HT1080 (cell line): Measurements from ENCODE around the gene EMP2. TPM values are rescaled to one million over a fixed set of nuclear protein-coding genes. Genes with fewer than 3 reads are reported as not detected.
"Not testable (repeated sequence)": the region's sequence is repeated elsewhere in the genome, so short reads cannot be mapped to it uniquely, and the experiment has no call there.

Experiments used
- DNase-seq: peaks from one replicate; pipeline ENCODE4 v3.0.0-alpha.2; 2015; ENCODE audit warnings: low read depth
- total RNA-seq: library from RNA; depleted of rRNA; stranded (reverse); fragments of >200 nt; shearing (Covaris generic); gene quantifications from 2 replicates; pipeline ENCODE4 v1.2.3, GENCODE V29; 2014

The EMP2 gene
- total RNA-seq, 1 experiment from 2014 or later: 12.3 TPM

DNA sequence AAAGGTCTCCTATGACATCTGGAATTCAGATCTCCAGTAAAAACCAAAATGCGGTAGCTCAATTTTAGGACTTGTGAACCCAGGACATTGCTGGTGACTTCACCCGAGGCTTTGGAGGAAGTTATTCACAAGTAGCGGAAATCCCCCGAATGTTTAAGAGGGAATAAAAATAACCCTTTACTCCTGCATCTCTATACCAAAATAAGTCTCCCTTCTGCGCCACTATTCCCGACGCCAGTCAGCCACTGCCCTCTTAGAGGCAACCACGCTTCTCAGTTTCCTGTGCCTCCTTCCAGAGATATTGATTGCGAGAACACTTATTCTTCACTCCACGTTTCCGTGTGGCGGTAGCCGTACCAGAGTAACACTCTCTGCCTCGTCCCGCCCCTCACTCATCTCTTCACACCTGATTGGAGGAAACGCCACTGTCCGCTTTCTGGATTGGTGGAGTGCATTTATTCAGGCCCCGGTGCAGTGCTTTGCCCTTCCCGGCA, 27.4 kb downstream of the EMP2 start:
- DNase-seq: no peak

DNA sequence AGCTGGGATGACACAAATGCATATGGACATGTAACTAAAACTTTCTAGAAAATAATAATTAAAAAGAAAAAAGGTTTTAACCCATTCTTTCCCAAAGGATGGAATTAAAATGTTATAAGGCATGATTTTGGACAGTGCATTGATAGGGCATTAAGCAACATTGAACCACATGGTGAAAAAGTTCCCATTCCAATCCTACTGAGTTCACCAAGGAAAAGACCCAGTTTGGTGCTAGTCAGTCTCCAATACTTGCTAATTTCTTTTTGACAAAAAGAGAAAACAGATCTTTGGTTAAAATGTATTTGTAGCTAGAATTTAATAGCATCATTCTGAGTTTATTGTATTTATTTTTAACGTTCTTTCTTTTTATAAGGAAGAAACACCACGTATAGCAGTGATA, 28.1 kb downstream of the EMP2 start:
- DNase-seq: no peak

DNA sequence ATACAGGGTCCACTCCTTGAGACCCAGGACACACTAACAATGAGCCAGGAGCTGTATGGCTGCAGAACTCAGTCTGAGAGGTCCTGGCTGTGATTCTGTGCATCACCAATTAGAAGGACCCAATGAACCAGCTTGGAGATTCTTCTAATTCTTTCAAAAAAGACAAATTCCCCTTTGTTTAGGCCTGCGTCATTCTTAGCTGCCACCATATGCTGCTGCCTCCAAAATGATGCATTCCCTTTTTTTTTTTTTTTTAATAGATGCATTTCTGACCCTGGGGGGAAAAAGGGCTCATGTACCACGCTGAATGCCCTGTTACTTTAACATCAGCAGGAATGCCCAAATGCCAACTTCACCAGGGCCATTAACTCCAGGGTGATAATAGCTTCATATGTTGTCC, 28.5 kb downstream of the EMP2 start:
- no peak for DNase-seq

DNA sequence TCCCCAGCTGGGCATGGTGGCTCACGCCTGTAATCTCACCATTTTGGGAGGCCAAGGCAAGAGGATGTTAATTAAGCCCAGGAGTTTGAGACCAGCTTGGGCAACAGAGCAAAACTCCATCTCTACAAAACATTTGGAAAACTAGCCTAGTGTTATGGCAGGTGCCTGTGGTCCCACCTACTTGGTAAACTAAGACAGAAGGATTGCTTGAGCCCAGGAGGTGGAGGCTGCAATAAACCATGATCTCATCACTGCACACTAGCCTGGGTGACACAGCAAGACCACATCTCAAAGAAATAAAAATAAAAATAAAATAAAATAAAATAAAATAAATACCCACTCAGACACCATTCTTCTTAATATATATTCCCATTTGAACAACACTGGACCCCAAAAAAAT, 32.0 kb downstream of the EMP2 start:
- DNase-seq: no peak

DNA sequence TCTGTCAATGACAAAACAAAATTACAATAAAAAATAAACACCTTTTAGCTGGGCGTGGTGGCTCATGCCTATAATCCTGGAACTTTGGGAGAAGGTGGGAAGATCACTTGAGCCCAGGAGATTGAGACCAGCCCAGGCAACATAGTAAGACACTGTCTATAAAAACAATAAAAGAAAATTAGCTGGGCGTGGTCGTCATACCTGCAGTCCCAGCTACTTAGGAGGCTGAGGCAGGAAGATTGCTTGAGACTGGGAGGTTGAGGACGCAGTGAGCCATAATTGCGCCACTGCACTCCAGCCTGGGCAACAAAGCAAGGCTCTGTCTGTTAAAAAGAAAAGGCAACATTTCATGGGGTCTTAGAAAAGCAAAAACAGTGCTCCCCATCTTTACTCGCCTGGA, 32.7 kb downstream of the EMP2 start:
- no peak for DNase-seq

- no peak for DNase-seq
Observed at GRCh38 chr16:10543231-10543977, 37.0 kb downstream of the EMP2 start.

GRCh38 chr16:10541366-10541765, 39.0 kb downstream of the EMP2 start:
- DNase-seq: no peak

DNA sequence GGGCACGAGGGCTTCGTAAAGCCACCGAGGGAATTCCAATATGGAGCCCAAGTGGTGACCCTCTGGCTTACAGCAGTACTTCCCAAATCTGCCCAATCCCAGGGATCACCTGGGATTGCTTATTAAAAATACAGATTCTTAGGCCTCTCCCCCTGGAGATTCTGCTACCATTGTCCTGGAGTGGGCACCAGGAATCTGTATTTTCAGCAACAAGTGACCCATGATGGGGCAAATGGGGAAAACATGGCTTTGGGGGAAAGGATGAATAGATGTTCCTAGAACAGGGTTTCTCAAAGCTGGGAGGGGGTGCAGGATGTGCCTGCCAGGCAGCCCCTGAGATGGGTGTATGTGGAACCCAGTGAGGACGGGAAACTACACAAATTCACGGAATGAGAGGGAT, 40.6 kb downstream of the EMP2 start:
- no peak for DNase-seq

DNA sequence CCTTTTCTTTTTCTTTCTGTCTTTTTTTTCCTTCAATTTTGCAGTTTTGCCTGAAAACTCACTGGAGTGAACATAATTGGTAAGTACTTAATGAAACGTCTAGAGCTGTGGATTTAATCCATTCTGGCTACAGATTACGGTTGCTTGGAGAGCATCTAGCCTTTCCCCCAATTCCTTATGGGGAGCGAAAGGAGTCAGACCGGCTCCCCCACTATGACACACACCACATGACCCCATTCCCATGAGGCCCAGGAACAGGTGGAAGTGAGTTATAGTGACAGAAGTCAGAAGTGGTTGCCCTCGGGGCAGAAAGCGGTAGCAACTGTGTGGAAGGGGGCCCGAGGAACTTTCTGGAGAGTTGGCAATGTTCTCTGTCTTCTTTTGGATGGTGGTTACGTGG, 41.2 kb downstream of the EMP2 start:
- DNase-seq: no peak

DNA sequence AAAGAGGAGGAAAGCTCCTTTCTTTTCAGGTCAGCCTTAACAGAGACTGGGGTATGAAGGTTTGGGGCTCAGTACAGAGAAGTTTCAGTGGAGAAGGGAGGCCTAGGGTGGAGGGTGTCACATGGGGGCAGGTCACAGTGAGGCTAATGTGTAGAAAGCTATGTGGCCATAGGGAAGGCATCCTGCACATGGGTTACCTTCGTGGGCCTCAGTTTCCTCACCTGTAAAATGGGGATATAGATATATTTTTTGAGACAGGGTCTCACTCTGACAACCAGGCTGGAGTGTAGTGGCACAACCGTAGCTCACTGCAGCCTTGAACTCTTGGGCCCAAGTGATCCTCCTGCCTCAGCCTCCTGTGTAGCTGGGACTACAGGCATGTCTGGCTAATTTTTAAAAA, 41.8 kb downstream of the EMP2 start:
- DNase-seq: no peak

GRCh38 chr16:10537946-10538345, 42.5 kb downstream of the EMP2 start:
- DNase-seq: no peak

DNA sequence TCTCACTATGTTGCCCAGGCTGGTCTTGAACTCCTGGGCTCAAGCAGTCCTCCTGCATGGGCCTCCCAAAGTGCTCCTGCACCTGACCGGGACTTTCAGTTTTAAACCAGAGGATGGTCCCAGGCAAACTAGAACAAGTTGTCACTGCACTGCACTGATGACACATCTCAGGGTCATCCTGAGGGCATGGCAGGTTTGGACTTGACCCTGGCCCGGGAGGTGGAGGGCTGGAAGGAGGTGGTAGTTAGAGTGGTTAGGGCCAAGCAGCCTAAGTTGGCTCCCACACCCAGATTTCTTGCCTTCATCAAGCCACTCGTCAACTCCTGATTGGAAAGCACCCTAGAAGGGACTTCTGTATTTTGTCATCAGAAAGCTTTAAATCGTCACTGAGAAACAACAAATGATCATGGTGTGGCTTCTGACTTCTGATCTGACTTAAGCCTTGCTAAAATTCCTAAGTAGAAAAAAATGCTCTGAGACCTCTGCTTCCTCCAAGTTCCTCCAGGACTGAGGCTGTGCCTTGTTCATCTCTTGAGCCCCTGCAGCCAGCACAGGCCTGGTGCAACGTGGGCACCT, 43.5 kb downstream of the EMP2 start:
- no peak for DNase-seq

- not testable (repeated sequence) for DNase-seq
Observed at GRCh38 chr16:10536328-10536727, 44.1 kb downstream of the EMP2 start.

GRCh38 chr16:10535461-10535860, 44.9 kb downstream of the EMP2 start:
- DNase-seq: no peak

- no peak for DNase-seq
Observed at GRCh38 chr16:10534748-10535147, 45.6 kb downstream of the EMP2 start.

GRCh38 chr16:10533612-10534011, 46.8 kb downstream of the EMP2 start:
- DNase-seq: peak; percentile 52

GRCh38 chr16:10531582-10531981, 48.8 kb downstream of the EMP2 start:
- no peak for DNase-seq

DNA sequence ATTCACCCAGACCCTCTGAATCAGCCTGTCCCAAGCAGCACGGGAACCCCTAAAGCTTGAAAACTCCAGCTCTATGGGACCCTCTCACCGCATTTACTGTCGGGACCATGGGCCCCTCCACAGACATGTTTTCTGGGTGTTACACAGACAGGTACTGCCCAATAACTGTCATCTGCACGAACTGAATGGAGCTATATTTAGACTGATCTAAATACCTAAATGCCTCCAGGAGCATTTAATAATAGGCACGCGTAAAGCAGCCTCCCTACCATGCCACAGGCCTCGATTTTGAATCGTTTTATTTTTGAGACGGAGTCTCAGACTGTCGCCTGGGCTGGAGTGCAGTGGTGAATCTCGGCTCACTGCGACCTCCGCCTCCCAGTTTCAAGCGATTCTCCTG, 49.7 kb downstream of the EMP2 start:
- no peak for DNase-seq

DNA sequence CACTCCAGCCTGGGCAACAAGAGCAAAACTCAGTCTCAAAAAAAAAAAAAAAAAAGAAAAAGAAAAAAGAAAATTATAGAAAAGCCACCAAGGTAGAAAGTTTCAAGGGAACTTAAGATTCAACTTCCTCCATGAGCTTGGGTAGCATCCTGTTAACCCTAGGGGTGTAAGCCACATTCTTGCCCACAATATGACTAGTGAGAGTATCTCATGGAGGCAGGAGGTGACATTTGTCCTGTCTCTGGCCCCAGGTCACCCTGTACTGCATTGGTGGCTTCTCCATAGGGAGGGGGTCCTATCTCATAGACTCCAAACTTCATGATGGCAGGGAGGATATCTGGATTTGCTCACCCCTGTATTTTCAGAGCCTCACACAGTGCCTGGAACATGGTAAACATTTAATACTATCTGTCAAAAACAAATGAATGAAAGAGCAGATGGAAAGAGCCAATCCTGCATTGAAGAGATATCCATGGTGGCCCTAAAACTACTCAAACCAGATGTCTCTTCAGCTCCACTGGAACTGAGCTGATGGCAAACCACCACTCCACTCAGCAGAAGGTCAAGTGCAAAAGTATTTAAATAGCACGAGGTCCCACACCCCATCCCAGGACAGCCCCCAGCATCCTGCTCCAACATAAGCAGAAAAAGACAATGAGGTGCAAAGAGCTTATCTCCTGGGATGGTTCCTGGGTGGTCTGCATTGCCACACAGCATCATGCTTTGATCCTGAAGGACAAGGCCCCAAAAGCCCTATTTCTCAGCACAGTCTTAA, 50.3 kb downstream of the EMP2 start:
- DNase-seq: no peak

DNA sequence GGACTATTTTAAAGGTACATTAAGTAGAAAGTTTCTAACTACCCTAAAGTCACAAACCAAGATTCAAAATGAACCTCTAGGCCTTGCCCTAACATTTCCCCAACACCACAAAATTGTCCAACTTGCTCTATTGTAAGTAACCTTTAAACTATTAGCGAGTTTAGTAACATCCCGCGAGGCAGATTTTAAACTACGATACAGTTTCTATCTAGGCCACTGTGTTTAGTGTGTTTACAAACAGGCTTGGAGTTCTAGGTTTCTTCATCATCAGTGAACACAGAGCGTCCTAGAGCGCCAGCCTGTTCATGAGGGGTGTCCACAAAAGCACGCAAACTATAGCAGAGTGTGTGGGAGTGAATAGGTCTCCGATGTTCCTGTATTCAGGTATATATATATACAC, 51.8 kb downstream of the EMP2 start:
- no peak for DNase-seq

DNA sequence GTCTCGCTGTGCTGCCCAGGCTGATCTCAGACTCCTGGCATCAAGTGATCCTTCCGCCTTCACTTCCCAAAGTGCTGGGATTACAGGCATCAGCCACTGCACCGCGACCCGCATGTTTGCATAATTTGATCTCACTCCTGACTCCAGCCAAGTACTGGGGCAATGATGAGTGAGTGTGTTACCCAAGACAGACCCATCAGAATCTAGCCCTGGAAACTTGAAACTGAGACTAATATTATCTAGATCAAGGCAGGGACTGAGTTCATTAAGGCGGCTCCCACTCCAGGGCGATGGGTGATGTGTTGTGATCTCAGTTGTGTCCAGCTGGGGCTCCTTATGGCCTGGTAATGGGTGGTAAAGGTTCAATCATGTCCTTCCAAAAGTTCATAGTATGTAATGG, 53.4 kb downstream of the EMP2 start:
- no peak for DNase-seq

DNA sequence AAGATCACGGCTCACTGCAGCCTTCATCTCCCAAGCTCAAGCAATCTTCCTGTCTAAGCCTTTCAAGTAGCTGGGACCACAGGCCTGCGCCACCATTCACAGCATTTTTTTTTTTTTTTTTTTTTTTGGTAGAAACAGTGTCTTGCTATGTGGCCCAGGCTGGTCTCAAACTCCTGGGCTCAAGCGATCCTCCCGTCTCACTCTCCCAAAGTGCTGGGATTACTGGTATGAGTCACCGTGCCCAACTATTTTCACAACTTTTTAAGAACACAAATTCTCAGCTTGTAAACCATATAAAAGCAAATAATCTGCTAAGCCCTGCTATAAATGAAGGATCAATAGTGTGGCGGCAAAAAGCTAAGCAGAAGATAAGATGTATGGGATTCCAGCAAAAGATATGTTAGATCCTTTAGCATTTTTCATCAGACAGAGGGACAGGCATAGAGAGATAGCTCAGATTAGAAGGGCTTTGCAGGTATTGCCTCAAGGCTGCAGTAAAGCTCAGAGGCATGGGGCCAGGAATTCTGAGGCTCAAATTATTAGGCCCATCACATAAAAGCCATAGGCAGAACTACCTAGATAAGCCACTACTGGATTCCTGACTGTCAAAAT, 55.1 kb downstream of the EMP2 start:
- DNase-seq: no peak
